ENCODE results near the gene MGAT4C. TPM values are rescaled to one million over a fixed set of nuclear protein-coding genes. Genes with fewer than 3 reads are reported as not detected.

MGAT4C gene
- total RNA-seq, 1 experiment from 2014 or later = 10.3 TPM

GRCh38 chr12:86139671-86140070, 116.5 kb downstream of the MGAT4C start:
- ChIA-PET CTCF (no interaction called here), POLR2A (ENCODE audit: low non-redundant PET) (no interaction called here)
- H3K36me3 ChIP-seq (ENCODE audit: insufficient read depth, low read length, poor library complexity, severe bottlenecking) = no peaks in the 10 kb centered on the region
- no TSS peak for BruUV-seq (replicated peaks)
- DNase-seq (ENCODE audit: low spot score) = no peak
- H3K27me3 ChIP-seq (replicated peaks; ENCODE audit: insufficient read depth, low read depth, low read length, poor library complexity) = no peaks in the 10 kb centered on the region
- TF ChIP-seq EZH2 (IDR thresholded peaks at IDR 0.05; ENCODE audit: borderline replicate concordance, low read depth, low read length, poor library complexity, severe bottlenecking) = no peak
- TF ChIP-seq CTCF (conservative IDR thresholded peaks at IDR 0.05; ENCODE audit: low read depth, low read length) = no peak
- no peaks in the 10 kb centered on the region for H3K9me3 ChIP-seq (ENCODE audit: low read depth, low read length, poor library complexity, severe bottlenecking)
- peaks cover 11% of the 10 kb centered on the region for H3K4me1 ChIP-seq (ENCODE audit: insufficient read depth, low read length, poor library complexity, severe bottlenecking)
- no peak overlapping the region for H3K4me3 ChIP-seq (ENCODE audit: low read depth, low read length, poor library complexity, severe bottlenecking)
- H3K27ac ChIP-seq (ENCODE audit: low read depth, low read length, poor library complexity, severe bottlenecking) = no peak overlapping the region
- intact Hi-C loops (cut with micrococcal nuclease; ENCODE audit: unreplicated experiment) = no loop called here

GRCh38 chr12:86138770-86139169, 117.4 kb downstream of the MGAT4C start:
- ChIA-PET CTCF (no interaction called here), POLR2A (ENCODE audit: low non-redundant PET) (no interaction called here)
- no TSS peak for BruUV-seq (replicated peaks)
- Histone ChIP-seq H3K4me1 (ENCODE audit: insufficient read depth, low read length, poor library complexity, severe bottlenecking) (peaks cover 18% of the 10 kb centered on the region), H3K9me3 (ENCODE audit: low read depth, low read length, poor library complexity, severe bottlenecking) (no peaks in the 10 kb centered on the region), H3K27ac (ENCODE audit: low read depth, low read length, poor library complexity, severe bottlenecking) (no peak overlapping the region), H3K36me3 (ENCODE audit: insufficient read depth, low read length, poor library complexity, severe bottlenecking) (no peaks in the 10 kb centered on the region), H3K4me3 (ENCODE audit: low read depth, low read length, poor library complexity, severe bottlenecking) (no peak overlapping the region), H3K27me3 (replicated peaks; ENCODE audit: insufficient read depth, low read depth, low read length, poor library complexity) (no peaks in the 10 kb centered on the region)
- intact Hi-C loops (cut with micrococcal nuclease; ENCODE audit: unreplicated experiment) = no loop called here
- DNase-seq (ENCODE audit: low spot score) = no peak
- TF ChIP-seq CTCF (conservative IDR thresholded peaks at IDR 0.05; ENCODE audit: low read depth, low read length) (no peak), EZH2 (IDR thresholded peaks at IDR 0.05; ENCODE audit: borderline replicate concordance, low read depth, low read length, poor library complexity, severe bottlenecking) (no peak)

GRCh38 chr12:86137936-86138335, 118.3 kb downstream of the MGAT4C start:
- no peak for DNase-seq (ENCODE audit: low spot score)
- H3K4me3 ChIP-seq (ENCODE audit: low read depth, low read length, poor library complexity, severe bottlenecking) = no peak overlapping the region
- no TSS peak for BruUV-seq (replicated peaks)
- CTCF ChIA-PET = no interaction called here
- H3K4me1 ChIP-seq (ENCODE audit: insufficient read depth, low read length, poor library complexity, severe bottlenecking) = peaks cover 26% of the 10 kb centered on the region
- H3K9me3 ChIP-seq (ENCODE audit: low read depth, low read length, poor library complexity, severe bottlenecking) = no peaks in the 10 kb centered on the region
- H3K36me3 ChIP-seq (ENCODE audit: insufficient read depth, low read length, poor library complexity, severe bottlenecking) = no peaks in the 10 kb centered on the region
- intact Hi-C loops (cut with micrococcal nuclease; ENCODE audit: unreplicated experiment) = no loop called here
- no peak for TF ChIP-seq CTCF (conservative IDR thresholded peaks at IDR 0.05; ENCODE audit: low read depth, low read length)
- no peak for TF ChIP-seq EZH2 (IDR thresholded peaks at IDR 0.05; ENCODE audit: borderline replicate concordance, low read depth, low read length, poor library complexity, severe bottlenecking)
- no peak overlapping the region for H3K27ac ChIP-seq (ENCODE audit: low read depth, low read length, poor library complexity, severe bottlenecking)
- no peaks in the 10 kb centered on the region for H3K27me3 ChIP-seq (replicated peaks; ENCODE audit: insufficient read depth, low read depth, low read length, poor library complexity)
- POLR2A ChIA-PET (ENCODE audit: low non-redundant PET) = no interaction called here
